Heart left ventricle (tissue), 16 donors: ENCODE data around the gene KIRREL1. TPM values are rescaled to one million over a fixed set of nuclear protein-coding genes. Genes with fewer than 3 reads are reported as not detected.
A peak's percentile ranks its signal among the peaks of the same experiment; 100 is the strongest.

Source experiments
- ATAC-seq, 4 donors: fragments of 200-7000 bp; cut with Tn5 transposase; one replicate each; pipeline ENCODE4 v1.9.1; 2020 to 2022; ENCODE audit warnings: moderate library complexity in 4 of 4, mild to moderate bottlenecking in 3 of 4, moderate number of reproducible peaks in 1 of 4
- DNase-seq, 5 donors: peaks; one replicate each; pipeline ENCODE4 v3.0.0-alpha.2; 2020
- H3K27ac ChIP-seq, 12 donors: fragments of 200-600 bp; sonication (generic) in 4 of 12; one replicate each; pipeline versions ENCODE4 v1.5.0 to v1.8.0; 2016 to 2022; ENCODE audit warnings: mild to moderate bottlenecking in 2 of 12
- H3K27me3 ChIP-seq, 9 donors: fragments of 200-600 bp; sonication (generic) in 2 of 9; one replicate each; pipeline versions ENCODE4 v1.5.1 to v1.8.0; 2016 to 2022; ENCODE audit warnings: mild to moderate bottlenecking in 3 of 9
- H3K36me3 ChIP-seq, 9 donors: fragments of 200-600 bp; sonication (generic) in 2 of 9; one replicate each; pipeline versions ENCODE4 v1.5.0 to v1.8.0; 2018 to 2022; ENCODE audit warnings: mild to moderate bottlenecking in 2 of 9
- H3K4me1 ChIP-seq, 12 donors: fragments of 200-600 bp; sonication (generic) in 4 of 12; one replicate each; pipeline versions ENCODE4 v1.5.0 to v1.8.0; 2016 to 2022; ENCODE audit warnings: mild to moderate bottlenecking in 3 of 12
- H3K4me3 ChIP-seq, 12 donors: fragments of 200-600 bp; sonication (generic) in 4 of 12; one replicate each; pipeline versions ENCODE4 v1.5.0 to v1.8.0; 2017 to 2022; ENCODE audit warnings: mild to moderate bottlenecking in 9 of 12, moderate library complexity in 4 of 12
- H3K9me3 ChIP-seq, 12 donors: fragments of 200-600 bp; sonication (generic) in 4 of 12; one replicate each; pipeline versions ENCODE4 v1.5.0 to v1.8.0; 2016 to 2022; ENCODE audit warnings: mild to moderate bottlenecking in 1 of 12
- CTCF ChIP-seq, 12 donors: fragments of 200-600 bp; sonication (generic) in 4 of 12; IDR thresholded peaks; one replicate each; pipeline versions ENCODE4 v1.5.0 to v1.8.0; 2018 to 2022; ENCODE audit warnings: antibody characterized with exemption in 12 of 12, mild to moderate bottlenecking in 5 of 12
- POLR2A ChIP-seq, 2 donors: fragments of 450-650 bp; IDR thresholded peaks; one replicate each; pipeline ENCODE4 v1.6.1; 2017; ENCODE audit warnings: antibody characterized with exemption in 2 of 2, mild to moderate bottlenecking in 2 of 2, moderate library complexity in 2 of 2
- whole genome bisulfite sequencing, 4 donors: extraction: QIAGEN DNeasy Blood & Tissue Kit in 2 of 4; methylation state at CpG; one replicate each; pipeline versions ENCODE4 v1.1.5 to v1.1.7; 2013 to 2018; 5-methylcytosine and 5-hydroxymethylcytosine counted together
- intact Hi-C, 10 donors: fragments of 100-400 bp; cut with DNase I; formaldehyde crosslinking; loops; one replicate each; pipeline versions ENCODE4 v1.11.1 to v1.14.2; 2022
- polyA plus RNA-seq, 2 donors: library from polyadenylated mRNA; stranded (reverse); fragments of 200-250 nt; gene quantifications; one replicate each; pipeline ENCODE4 v1.2.3, GENCODE V29; 2013
- total RNA-seq, 9 donors: library from RNA; depleted of rRNA in 2 of 9; stranded (reverse); fragments of >200 nt in 2 of 9; fragmentation: NEBNext Ultra II Directional in 3 of 9; extraction: Animal tissue kit (Norgen Biotek cat#: 25700) in 3 of 9; gene quantifications; one replicate each; pipeline versions ENCODE4 v1.1.0 to v1.2.4, GENCODE V29; 2016 to 2023
- donor health status: ischemic (EF 13 %, LVEDD 7.1; RV severe dilation, severe dysfunction).
- donor health status: healthy with polysubstance abuse.
- donor health status: DM: no; HTN: yes; CAD: no.
- donor health status: DM: no; HTN: no; CAD: no.
- donor health status: ischemic (EF 25% LVEDD 6.9; RV normal size, moderate dysfunction).
- donor health status: ischemic (EF 25% LVEDD 5.7; RV mildly dilated, moderate dysfunction).
- donor health status: healthy.
- donor health status: DM: yes; HTN: yes; CAD: no.
- donor health status: ischemic (EF 35%, LVEDD 5.7; RV mildly dilated, moderate dysfunction).
- donor health status: nonischemic (EF 11% LVEDD 7.7; RV severe dilation, severe dysfunction).
- donor health status: DM: yes; HTN: yes; CAD: no.
- donor health status: PGD.
- donor health status: ischemic (EF 29% LVEDD 5.4; RV normal size, mild dysfunction).
- donor health status: nonischemic (EF 23%, LVEDD 6.1; RV moderate dilation, normal function).

The KIRREL1 gene
- total and polyA plus RNA-seq, 11 donors, result 3.2 to 22.7 (median 8.2) TPM

- Histone ChIP-seq H3K9me3 (no peaks in the 10 kb centered on the region), H3K4me3 (no peak overlapping the region), H3K36me3 (peaks cover 0 to 70% (median 45%) of the 10 kb centered on the region in 9 donors), H3K4me1 (peaks cover 0 to 3% (median 0%) of the 10 kb centered on the region in 12 donors), H3K27ac (no peak overlapping the region), H3K27me3 (no peaks in the 10 kb centered on the region)
- no peak for TF ChIP-seq CTCF (IDR thresholded peaks at IDR 0.05)
- no peak for TF ChIP-seq POLR2A (IDR thresholded peaks at IDR 0.05)
- intact Hi-C loops, result loop anchor here in 1 of 10 donors (5.0 kb wide), 1 partner anchor 121 kb away; no protein-coding TSS in a partner anchor
- DNase-seq (no peak), ATAC-seq (no peak)
- 84 to 89% (median 87%) methylated on average over 18 of the region's 18 CpGs for WGBS, 4 donors
Observed at GRCh38 chr1:158093376-158093775, 99.9 kb downstream of the KIRREL1 start.

GRCh38 chr1:158094571-158094970 is 101.1 kb downstream of the KIRREL1 start:
- no peak for DNase-seq
- ATAC-seq, result no peak
- WGBS, 4 donors, result 93 to 94% (median 94%) methylated on average over 14 of the region's 14 CpGs
- peaks cover 0 to 61% (median 37%) of the 10 kb centered on the region in 9 donors for H3K36me3 ChIP-seq
- no peaks in the 10 kb centered on the region for H3K27me3 ChIP-seq
- TF ChIP-seq CTCF (IDR thresholded peaks at IDR 0.05) (no peak), POLR2A (IDR thresholded peaks at IDR 0.05) (no peak)
- no peak overlapping the region for H3K4me3 ChIP-seq
- peaks cover 0 to 3% (median 0%) of the 10 kb centered on the region in 12 donors for H3K4me1 ChIP-seq
- intact Hi-C loops, result loop anchor here in 1 of 10 donors (5.0 kb wide), 1 partner anchor 122 kb away; no protein-coding TSS in a partner anchor
- no peaks in the 10 kb centered on the region for H3K9me3 ChIP-seq
- H3K27ac ChIP-seq, result no peak overlapping the region

GRCh38 chr1:158095737-158096335 is 102.4 kb downstream of the KIRREL1 start:
- peaks cover 0 to 12% (median 1%) of the 10 kb centered on the region in 12 donors for H3K4me1 ChIP-seq
- H3K9me3 ChIP-seq, result no peaks in the 10 kb centered on the region
- 82 to 89% (median 86%) methylated on average over 4 of the region's 4 CpGs for WGBS, 4 donors
- no peak overlapping the region for H3K27ac ChIP-seq
- peaks cover 0 to 48% (median 26%) of the 10 kb centered on the region in 9 donors for H3K36me3 ChIP-seq
- no peaks in the 10 kb centered on the region for H3K27me3 ChIP-seq
- DNase-seq (no peak), ATAC-seq (peak in 3 of 4 donors; percentile 53 to 71 (median 65))
- TF ChIP-seq POLR2A (IDR thresholded peaks at IDR 0.05) (no peak), CTCF (IDR thresholded peaks at IDR 0.05) (peak; percentile 51 to 77 (median 60))
- intact Hi-C loops, result no loop called here
- no peak overlapping the region for H3K4me3 ChIP-seq

- H3K4me3 ChIP-seq, result no peak overlapping the region
- 84 to 87% (median 86%) methylated on average over 5 of the region's 5 CpGs for whole genome bisulfite sequencing, 4 donors
- DNase-seq, result no peak
- H3K27ac ChIP-seq, result no peak overlapping the region
- peaks cover 0 to 17% (median 5%) of the 10 kb centered on the region in 12 donors for H3K4me1 ChIP-seq
- H3K27me3 ChIP-seq, result no peaks in the 10 kb centered on the region
- intact Hi-C loops, result no loop called here
- ATAC-seq, result no peak
- H3K9me3 ChIP-seq, result no peaks in the 10 kb centered on the region
- TF ChIP-seq POLR2A (IDR thresholded peaks at IDR 0.05) (no peak), CTCF (IDR thresholded peaks at IDR 0.05) (no peak)
- peaks cover 0 to 24% (median 8%) of the 10 kb centered on the region in 9 donors for H3K36me3 ChIP-seq
Observed at GRCh38 chr1:158098256-158098655, 104.8 kb downstream of the KIRREL1 start.
